A673 (cell line): ENCODE results near the gene ASB18.

Experiments
- CTCF ChIP-seq: fragments of 300-800, 200-600 bp; sonication (generic); conservative IDR thresholded peaks from 2 replicates; pipeline ENCODE4 v1.5.1; 2017; ENCODE audit warnings: low read depth, mild to moderate bottlenecking, antibody characterized with exemption, low read length, moderate library complexity, mixed read lengths
- EZH2 ChIP-seq: fragments of 200-600 bp; sonication (generic); IDR thresholded peaks from 2 replicates; pipeline ENCODE4 v1.6.1; 2017; ENCODE audit warnings: borderline replicate concordance, low read depth, mild to moderate bottlenecking, mixed read lengths, antibody characterized with exemption, low read length; ENCODE audit not compliant: poor library complexity, severe bottlenecking

- TF ChIP-seq EZH2, result no peak
- TF ChIP-seq CTCF, result no peak
These were observed 99.0 kb downstream of the ASB18 start for GRCh38 chr2:236164925-236165841.
